Limb (tissue), 2 donors: ENCODE measurements around the gene AEBP1.
A peak's percentile ranks its signal among the peaks of the same experiment; 100 is the strongest.

Source experiments
- DNase-seq, 2 donors: peaks; one replicate each; pipeline ENCODE4 v3.0.0-alpha.2; 2016; ENCODE audit errors: extremely low spot score in 2 of 2

AEBP1 gene

GRCh38 chr7:44103923-44104859 lies at the start of gene AEBP1:
AEBP1 (plus strand) TSS chr7:44104345; CDS start chr7:44104666, 321 bp downstream.
- peak; percentile 54 to 80 for DNase-seq

- DNase-seq = peak in 1 of 2 donors; percentile 26
These were observed 47.5 kb upstream of the AEBP1 start for GRCh38 chr7:44056681-44057080.

- no peak for DNase-seq
These were observed 46.8 kb upstream of the AEBP1 start for GRCh38 chr7:44057181-44057848.

- DNase-seq = no peak
These were observed 46.0 kb upstream of the AEBP1 start for GRCh38 chr7:44057849-44058758.

- DNase-seq = peak in 1 of 2 donors; percentile 6
These were observed 45.4 kb upstream of the AEBP1 start for GRCh38 chr7:44058759-44059218.

GRCh38 chr7:44059219-44060090 lies 44.7 kb upstream of the AEBP1 start:
- DNase-seq = no peak

GRCh38 chr7:44060091-44060947 lies 43.8 kb upstream of the AEBP1 start:
- DNase-seq = no peak

GRCh38 chr7:44060948-44061644 lies 43.0 kb upstream of the AEBP1 start:
- no peak for DNase-seq

- DNase-seq = peak in 1 of 2 donors; percentile 16
These were observed 42.4 kb upstream of the AEBP1 start for GRCh38 chr7:44061645-44062179.

- DNase-seq = peak in 1 of 2 donors; percentile 33
These were observed 41.8 kb upstream of the AEBP1 start for GRCh38 chr7:44062180-44062902.

GRCh38 chr7:44062903-44063295 lies 41.2 kb upstream of the AEBP1 start:
- DNase-seq = no peak

- no peak for DNase-seq
These were observed 40.6 kb upstream of the AEBP1 start for GRCh38 chr7:44063547-44063893.

- peak in 1 of 2 donors; percentile 29 for DNase-seq
These were observed 40.1 kb upstream of the AEBP1 start for GRCh38 chr7:44063894-44064651.

- peak in 1 of 2 donors; percentile 50 for DNase-seq
These were observed 39.2 kb upstream of the AEBP1 start for GRCh38 chr7:44064791-44065430.

- peak in 1 of 2 donors; percentile 69 for DNase-seq
These were observed 38.6 kb upstream of the AEBP1 start, which contains the start of gene PGAM2 for GRCh38 chr7:44065431-44066110. PGAM2 (minus strand) TSS chr7:44065567; CDS start chr7:44065529, 38 bp downstream.

- DNase-seq = no peak
These were observed 38.1 kb upstream of the AEBP1 start for GRCh38 chr7:44066111-44066460.
